Endodermal cell (in vitro differentiated cells): ENCODE measurements around the gene SRGAP3. TPM values are rescaled to one million over a fixed set of nuclear protein-coding genes. Genes with fewer than 3 reads are reported as not detected.

ENCODE experiments used
- DNase-seq: peaks from one replicate; pipeline ENCODE4 v3.0.0-alpha.2; 2017
- H3K27ac ChIP-seq: 2 replicates; pipeline ENCODE4 v1.5.1; 2013; ENCODE audit warnings: mild to moderate bottlenecking, low read depth, low read length, moderate library complexity
- H3K27me3 ChIP-seq: 2 replicates; pipeline ENCODE4 v1.6.1; 2013; ENCODE audit warnings: mild to moderate bottlenecking, low read length, moderate library complexity; ENCODE audit not compliant: insufficient read depth, control insufficient read depth, poor library complexity, severe bottlenecking
- H3K36me3 ChIP-seq: 2 replicates; pipeline ENCODE4 v1.7.0; 2013; ENCODE audit warnings: mild to moderate bottlenecking, low read length, moderate library complexity; ENCODE audit not compliant: control insufficient read depth, insufficient read depth
- H3K4me1 ChIP-seq: one replicate; pipeline ENCODE4 v1.7.0; 2013; ENCODE audit warnings: low read length; ENCODE audit not compliant: control insufficient read depth, insufficient read depth
- H3K4me3 ChIP-seq: 2 replicates; pipeline ENCODE4 v1.5.1; 2013; ENCODE audit warnings: mild to moderate bottlenecking, low read length, moderate library complexity
- H3K9ac ChIP-seq: 2 replicates; pipeline ENCODE4 v1.6.1; 2013; ENCODE audit warnings: mild to moderate bottlenecking, low read length, moderate library complexity; ENCODE audit not compliant: poor library complexity, severe bottlenecking; ENCODE audit errors: extremely low read depth
- H3K9me3 ChIP-seq: 2 replicates; pipeline ENCODE4 v1.6.1; 2013; ENCODE audit warnings: mild to moderate bottlenecking, low read length, moderate library complexity; ENCODE audit not compliant: control insufficient read depth
- H3K27ac Mint-ChIP-seq: 2 replicates; pipeline ENCODE4 v1.8.0; 2020; ENCODE audit warnings: mixed read lengths
- H3K27me3 Mint-ChIP-seq: 2 replicates; pipeline ENCODE4 v1.8.0; 2021; ENCODE audit warnings: mild to moderate bottlenecking, mixed read lengths; ENCODE audit not compliant: insufficient read depth
- H3K36me3 Mint-ChIP-seq: 2 replicates; pipeline ENCODE4 v1.8.0; 2020; ENCODE audit warnings: low read depth, mixed read lengths
- H3K4me1 Mint-ChIP-seq: 2 replicates; pipeline ENCODE4 v1.8.0; 2020; ENCODE audit warnings: mixed read lengths
- H3K4me3 Mint-ChIP-seq: 2 replicates; pipeline ENCODE4 v1.8.0; 2020; ENCODE audit warnings: mild to moderate bottlenecking, moderate library complexity, mixed read lengths
- H3K9me3 Mint-ChIP-seq: 2 replicates; pipeline ENCODE4 v1.8.0; 2020; ENCODE audit warnings: mild to moderate bottlenecking, mixed read lengths
- CTCF ChIP-seq: fragments of 200-600 bp; sonication (generic); conservative IDR thresholded peaks from 2 replicates; pipeline ENCODE4 v1.5.0; 2021; ENCODE audit warnings: antibody characterized with exemption, mild to moderate bottlenecking
- WGBS, 2 experiments: methylation state at CpG; one replicate each; pipeline versions ENCODE4 v1.1.5 to v1.1.7; 2013; ENCODE audit warnings: missing lambda C conversion rate in 2 of 2, mixed read lengths in 1 of 2; ENCODE audit not compliant: insufficient coverage in 1 of 2, insufficient read length in 1 of 2; 5-methylcytosine and 5-hydroxymethylcytosine counted together
- total RNA-seq, 2 donors: library from RNA; stranded (reverse); fragmentation: NEBNext Ultra II Directional in 1 of 2; extraction: Animal tissue kit (Norgen Biotek cat#: 25700) in 1 of 2; gene quantifications; 2 replicates in 1 of 2; 3 replicates in 1 of 2; pipeline ENCODE4 v1.2.1, GENCODE V29; 2021

Gene SRGAP3
- total RNA-seq, 2 donors from 2014 or later = 5.0 to 8.1 TPM

GRCh38 chr3:9143184-9143583 is 106.3 kb downstream of the SRGAP3 start:
- WGBS, 2 experiments = 93 to 98% methylated on average over 2 of the region's 2 CpGs
- H3K27ac ChIP-seq = no peak overlapping the region
- no peak for TF ChIP-seq CTCF

GRCh38 chr3:9142362-9142761 is 107.1 kb downstream of the SRGAP3 start:
- Histone ChIP-seq H3K9ac (no peak overlapping the region), H3K27ac (no peak overlapping the region), H3K4me3 (no peak overlapping the region), H3K9me3 (peaks cover 22% of the 10 kb centered on the region), H3K4me1 (no peaks in the 10 kb centered on the region), H3K27me3 (peaks cover 3% of the 10 kb centered on the region), H3K36me3 (no peaks in the 10 kb centered on the region)
- no peak for TF ChIP-seq CTCF
- H3K27ac Mint-ChIP-seq = no peak overlapping the region
- H3K4me1 Mint-ChIP-seq = no peaks in the 10 kb centered on the region
- peaks cover 3% of the 10 kb centered on the region for H3K36me3 Mint-ChIP-seq
- H3K9me3 Mint-ChIP-seq = peaks cover 23% of the 10 kb centered on the region
- no peak for DNase-seq
- no peak overlapping the region for H3K4me3 Mint-ChIP-seq
- H3K27me3 Mint-ChIP-seq = peaks cover 8% of the 10 kb centered on the region
- 93 to 97% methylated on average over 4 of the region's 4 CpGs for WGBS, 2 experiments

More at GRCh38 chr3:9143184-9143583, 106.3 kb downstream of the SRGAP3 start:
- Histone ChIP-seq H3K4me1 (no peaks in the 10 kb centered on the region), H3K36me3 (no peaks in the 10 kb centered on the region), H3K9me3 (peaks cover 22% of the 10 kb centered on the region), H3K9ac (no peak overlapping the region), H3K4me3 (no peak overlapping the region), H3K27me3 (no peaks in the 10 kb centered on the region)
- Mint-ChIP-seq H3K4me1 (no peaks in the 10 kb centered on the region), H3K36me3 (peaks cover 3% of the 10 kb centered on the region), H3K9me3 (peaks cover 23% of the 10 kb centered on the region), H3K27me3 (peaks cover 3% of the 10 kb centered on the region), H3K27ac (no peak overlapping the region), H3K4me3 (no peak overlapping the region)
- no peak for DNase-seq

DNA sequence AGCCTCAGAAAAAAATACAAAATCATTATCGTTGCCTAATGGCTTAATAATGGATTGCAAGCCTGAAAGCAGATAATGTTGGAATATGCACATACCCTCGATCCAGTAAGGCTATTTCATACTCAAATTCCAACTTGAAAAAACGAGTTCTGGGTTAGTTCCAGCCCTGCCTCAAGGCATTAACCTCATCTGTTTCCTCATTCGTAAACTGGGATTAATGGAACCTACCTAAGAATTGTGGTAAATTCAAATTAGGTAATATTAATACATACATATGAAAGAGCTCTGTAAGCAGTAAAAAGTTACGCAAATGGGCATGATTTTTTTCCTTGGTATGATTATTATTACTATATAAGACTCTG is 107.5 kb downstream of the SRGAP3 start:
- TF ChIP-seq CTCF = no peak
- H3K4me1 Mint-ChIP-seq = no peaks in the 10 kb centered on the region
- H3K36me3 ChIP-seq = no peaks in the 10 kb centered on the region
- H3K4me1 ChIP-seq = no peaks in the 10 kb centered on the region
- peaks cover 22% of the 10 kb centered on the region for H3K9me3 ChIP-seq
- no peak overlapping the region for H3K4me3 Mint-ChIP-seq
- DNase-seq = no peak
- no peak overlapping the region for H3K4me3 ChIP-seq
- H3K27me3 ChIP-seq = peaks cover 7% of the 10 kb centered on the region
- H3K27ac ChIP-seq = no peak overlapping the region
- H3K27me3 Mint-ChIP-seq = peaks cover 12% of the 10 kb centered on the region
- 87 to 100% methylated on average over 2 to 3 of the region's 5 CpGs for WGBS, 2 experiments
- peaks cover 3% of the 10 kb centered on the region for H3K36me3 Mint-ChIP-seq
- no peak overlapping the region for H3K9ac ChIP-seq
- peaks cover 23% of the 10 kb centered on the region for H3K9me3 Mint-ChIP-seq
- H3K27ac Mint-ChIP-seq = no peak overlapping the region
